ENCODE results near the gene SSH2.
"Not testable (repeated sequence)": the region's sequence is repeated elsewhere in the genome, so short reads cannot be mapped to it uniquely, and the experiment has no call there.

The SSH2 gene

DNA sequence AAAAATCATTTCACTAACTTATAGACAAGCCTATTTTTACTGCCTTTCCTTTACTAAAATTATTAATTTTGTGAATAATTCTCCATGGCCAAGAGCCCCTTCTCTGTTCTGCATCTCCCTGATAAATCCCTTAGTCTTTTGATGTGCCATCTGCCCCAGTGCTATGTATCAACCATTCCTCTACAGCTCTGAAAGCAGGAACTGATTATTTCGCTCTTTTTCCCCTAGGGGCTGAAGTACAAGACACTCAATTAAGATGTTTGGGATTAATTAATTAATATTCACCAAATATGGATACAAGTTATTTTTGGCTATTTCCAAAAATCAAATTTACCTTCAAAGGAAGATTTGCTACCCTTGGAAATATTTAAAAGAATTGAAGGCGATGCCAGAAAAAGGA lies 26.6 kb downstream of the SSH2 start:
- no peak for ATAC-seq
- TF ChIP-seq CSDC2 (CRISPR knock-in tag; IDR thresholded peaks at IDR 0.05), result no peak
- TF ChIP-seq, protein P1, sequence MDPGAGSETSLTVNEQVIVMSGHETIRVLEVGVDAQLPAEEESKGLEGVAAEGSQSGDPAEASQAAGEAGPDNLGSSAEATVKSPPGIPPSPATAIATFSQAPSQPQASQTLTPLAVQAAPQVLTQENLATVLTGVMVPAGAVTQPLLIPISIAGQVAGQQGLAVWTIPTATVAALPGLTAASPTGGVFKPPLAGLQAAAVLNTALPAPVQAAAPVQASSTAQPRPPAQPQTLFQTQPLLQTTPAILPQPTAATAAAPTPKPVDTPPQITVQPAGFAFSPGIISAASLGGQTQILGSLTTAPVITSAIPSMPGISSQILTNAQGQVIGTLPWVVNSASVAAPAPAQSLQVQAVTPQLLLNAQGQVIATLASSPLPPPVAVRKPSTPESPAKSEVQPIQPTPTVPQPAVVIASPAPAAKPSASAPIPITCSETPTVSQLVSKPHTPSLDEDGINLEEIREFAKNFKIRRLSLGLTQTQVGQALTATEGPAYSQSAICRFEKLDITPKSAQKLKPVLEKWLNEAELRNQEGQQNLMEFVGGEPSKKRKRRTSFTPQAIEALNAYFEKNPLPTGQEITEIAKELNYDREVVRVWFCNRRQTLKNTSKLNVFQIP (CRISPR knock-in tag; IDR thresholded peaks at IDR 0.05; ENCODE audit: borderline replicate concordance, low read depth), result no peak
- no peak for TF ChIP-seq RARB (CRISPR knock-in tag; IDR thresholded peaks at IDR 0.05)
- no peak for TF ChIP-seq ZNF70 (CRISPR knock-in tag; IDR thresholded peaks at IDR 0.05)
- TF ChIP-seq ZNF8 (CRISPR knock-in tag; IDR thresholded peaks at IDR 0.05), result no peak
- no peak for TF ChIP-seq ARNTL (CRISPR knock-in tag; IDR thresholded peaks at IDR 0.05; ENCODE audit: borderline replicate concordance, low read depth)
- no peak for TF ChIP-seq TOX (CRISPR knock-in tag; IDR thresholded peaks at IDR 0.05; ENCODE audit: borderline replicate concordance)
- no peak for TF ChIP-seq GLIS3 (CRISPR knock-in tag; IDR thresholded peaks at IDR 0.05)
- TF ChIP-seq, protein P2, sequence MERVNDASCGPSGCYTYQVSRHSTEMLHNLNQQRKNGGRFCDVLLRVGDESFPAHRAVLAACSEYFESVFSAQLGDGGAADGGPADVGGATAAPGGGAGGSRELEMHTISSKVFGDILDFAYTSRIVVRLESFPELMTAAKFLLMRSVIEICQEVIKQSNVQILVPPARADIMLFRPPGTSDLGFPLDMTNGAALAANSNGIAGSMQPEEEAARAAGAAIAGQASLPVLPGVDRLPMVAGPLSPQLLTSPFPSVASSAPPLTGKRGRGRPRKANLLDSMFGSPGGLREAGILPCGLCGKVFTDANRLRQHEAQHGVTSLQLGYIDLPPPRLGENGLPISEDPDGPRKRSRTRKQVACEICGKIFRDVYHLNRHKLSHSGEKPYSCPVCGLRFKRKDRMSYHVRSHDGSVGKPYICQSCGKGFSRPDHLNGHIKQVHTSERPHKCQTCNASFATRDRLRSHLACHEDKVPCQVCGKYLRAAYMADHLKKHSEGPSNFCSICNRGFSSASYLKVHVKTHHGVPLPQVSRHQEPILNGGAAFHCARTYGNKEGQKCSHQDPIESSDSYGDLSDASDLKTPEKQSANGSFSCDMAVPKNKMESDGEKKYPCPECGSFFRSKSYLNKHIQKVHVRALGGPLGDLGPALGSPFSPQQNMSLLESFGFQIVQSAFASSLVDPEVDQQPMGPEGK (CRISPR knock-in tag; IDR thresholded peaks at IDR 0.05; ENCODE audit: borderline replicate concordance), result no peak

DNA sequence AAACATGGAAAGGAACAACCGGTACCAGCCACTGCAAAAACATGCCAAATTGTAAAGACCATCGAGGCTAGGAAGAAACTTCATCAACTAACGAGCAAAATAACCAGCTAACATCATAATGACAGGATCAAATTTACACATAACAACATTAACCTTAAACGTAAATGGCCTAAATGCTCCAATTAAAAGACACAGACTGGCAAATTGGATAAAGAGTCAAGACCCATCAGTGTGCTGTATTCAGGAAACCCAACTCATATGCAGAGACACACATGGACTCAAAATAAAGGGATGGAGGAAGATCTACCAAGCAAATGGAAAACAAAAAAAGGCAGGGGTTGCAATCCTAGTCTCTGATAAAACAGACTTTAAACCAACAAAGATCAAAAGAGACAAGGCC lies 32.9 kb downstream of the SSH2 start:
- ATAC-seq, result not testable (repeated sequence)

DNA sequence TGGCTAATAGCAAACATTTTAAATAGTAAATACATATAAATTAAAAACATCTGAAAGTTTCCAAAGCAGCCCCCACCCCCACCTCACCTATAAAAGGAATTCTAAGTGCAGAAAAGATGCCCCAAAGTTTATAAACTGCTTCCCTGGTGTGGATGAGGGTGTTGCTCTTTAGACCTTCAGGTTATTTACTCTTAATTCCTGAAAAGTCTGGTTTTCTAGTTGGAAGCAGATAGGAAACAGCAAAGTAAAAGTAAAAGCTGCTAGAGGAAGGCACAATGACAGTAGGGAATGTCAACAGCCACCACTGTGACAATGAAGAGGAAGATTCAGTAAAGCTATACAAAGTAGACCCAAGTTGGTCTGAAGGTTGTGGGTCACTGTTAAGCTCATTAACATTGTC lies 37.8 kb downstream of the SSH2 start:
- TF ChIP-seq, protein P1 (CRISPR knock-in tag; IDR thresholded peaks at IDR 0.05; ENCODE audit: borderline replicate concordance, low read depth), result no peak
- TF ChIP-seq ZNF8 (CRISPR knock-in tag; IDR thresholded peaks at IDR 0.05) (no peak), TOX (CRISPR knock-in tag; IDR thresholded peaks at IDR 0.05; ENCODE audit: borderline replicate concordance) (no peak), OSR1 (CRISPR knock-in tag; IDR thresholded peaks at IDR 0.05) (no peak), ESRRG (CRISPR knock-in tag; IDR thresholded peaks at IDR 0.05) (no peak), BACH2 (CRISPR knock-in tag; IDR thresholded peaks at IDR 0.05; ENCODE audit: borderline replicate concordance) (no peak), CSDC2 (CRISPR knock-in tag; IDR thresholded peaks at IDR 0.05) (no peak), ZFP3 (CRISPR knock-in tag; IDR thresholded peaks at IDR 0.05) (no peak), SNAI2 (CRISPR knock-in tag; IDR thresholded peaks at IDR 0.05) (no peak), GLIS3 (CRISPR knock-in tag; IDR thresholded peaks at IDR 0.05) (no peak), ZFP30 (CRISPR knock-in tag; IDR thresholded peaks at IDR 0.05) (no peak), ZC3H10 (CRISPR knock-in tag; IDR thresholded peaks at IDR 0.05) (no peak), ISL1 (CRISPR knock-in tag; IDR thresholded peaks at IDR 0.05) (no peak), ZNF70 (CRISPR knock-in tag; IDR thresholded peaks at IDR 0.05) (no peak), TCF4 (CRISPR knock-in tag; IDR thresholded peaks at IDR 0.05; ENCODE audit: borderline replicate concordance) (no peak), RARB (CRISPR knock-in tag; IDR thresholded peaks at IDR 0.05) (no peak)
- TF ChIP-seq, protein P2 (CRISPR knock-in tag; IDR thresholded peaks at IDR 0.05; ENCODE audit: borderline replicate concordance), result no peak
- TF ChIP-seq, protein P3, sequence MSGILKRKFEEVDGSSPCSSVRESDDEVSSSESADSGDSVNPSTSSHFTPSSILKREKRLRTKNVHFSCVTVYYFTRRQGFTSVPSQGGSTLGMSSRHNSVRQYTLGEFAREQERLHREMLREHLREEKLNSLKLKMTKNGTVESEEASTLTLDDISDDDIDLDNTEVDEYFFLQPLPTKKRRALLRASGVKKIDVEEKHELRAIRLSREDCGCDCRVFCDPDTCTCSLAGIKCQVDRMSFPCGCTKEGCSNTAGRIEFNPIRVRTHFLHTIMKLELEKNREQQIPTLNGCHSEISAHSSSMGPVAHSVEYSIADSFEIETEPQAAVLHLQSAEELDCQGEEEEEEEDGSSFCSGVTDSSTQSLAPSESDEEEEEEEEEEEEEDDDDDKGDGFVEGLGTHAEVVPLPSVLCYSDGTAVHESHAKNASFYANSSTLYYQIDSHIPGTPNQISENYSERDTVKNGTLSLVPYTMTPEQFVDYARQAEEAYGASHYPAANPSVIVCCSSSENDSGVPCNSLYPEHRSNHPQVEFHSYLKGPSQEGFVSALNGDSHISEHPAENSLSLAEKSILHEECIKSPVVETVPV (CRISPR knock-in tag; IDR thresholded peaks at IDR 0.05), result no peak
- TF ChIP-seq, protein P4, sequence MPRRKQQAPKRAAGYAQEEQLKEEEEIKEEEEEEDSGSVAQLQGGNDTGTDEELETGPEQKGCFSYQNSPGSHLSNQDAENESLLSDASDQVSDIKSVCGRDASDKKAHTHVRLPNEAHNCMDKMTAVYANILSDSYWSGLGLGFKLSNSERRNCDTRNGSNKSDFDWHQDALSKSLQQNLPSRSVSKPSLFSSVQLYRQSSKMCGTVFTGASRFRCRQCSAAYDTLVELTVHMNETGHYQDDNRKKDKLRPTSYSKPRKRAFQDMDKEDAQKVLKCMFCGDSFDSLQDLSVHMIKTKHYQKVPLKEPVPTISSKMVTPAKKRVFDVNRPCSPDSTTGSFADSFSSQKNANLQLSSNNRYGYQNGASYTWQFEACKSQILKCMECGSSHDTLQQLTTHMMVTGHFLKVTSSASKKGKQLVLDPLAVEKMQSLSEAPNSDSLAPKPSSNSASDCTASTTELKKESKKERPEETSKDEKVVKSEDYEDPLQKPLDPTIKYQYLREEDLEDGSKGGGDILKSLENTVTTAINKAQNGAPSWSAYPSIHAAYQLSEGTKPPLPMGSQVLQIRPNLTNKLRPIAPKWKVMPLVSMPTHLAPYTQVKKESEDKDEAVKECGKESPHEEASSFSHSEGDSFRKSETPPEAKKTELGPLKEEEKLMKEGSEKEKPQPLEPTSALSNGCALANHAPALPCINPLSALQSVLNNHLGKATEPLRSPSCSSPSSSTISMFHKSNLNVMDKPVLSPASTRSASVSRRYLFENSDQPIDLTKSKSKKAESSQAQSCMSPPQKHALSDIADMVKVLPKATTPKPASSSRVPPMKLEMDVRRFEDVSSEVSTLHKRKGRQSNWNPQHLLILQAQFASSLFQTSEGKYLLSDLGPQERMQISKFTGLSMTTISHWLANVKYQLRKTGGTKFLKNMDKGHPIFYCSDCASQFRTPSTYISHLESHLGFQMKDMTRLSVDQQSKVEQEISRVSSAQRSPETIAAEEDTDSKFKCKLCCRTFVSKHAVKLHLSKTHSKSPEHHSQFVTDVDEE (CRISPR knock-in tag; IDR thresholded peaks at IDR 0.05), result no peak
- TF ChIP-seq, protein P5, sequence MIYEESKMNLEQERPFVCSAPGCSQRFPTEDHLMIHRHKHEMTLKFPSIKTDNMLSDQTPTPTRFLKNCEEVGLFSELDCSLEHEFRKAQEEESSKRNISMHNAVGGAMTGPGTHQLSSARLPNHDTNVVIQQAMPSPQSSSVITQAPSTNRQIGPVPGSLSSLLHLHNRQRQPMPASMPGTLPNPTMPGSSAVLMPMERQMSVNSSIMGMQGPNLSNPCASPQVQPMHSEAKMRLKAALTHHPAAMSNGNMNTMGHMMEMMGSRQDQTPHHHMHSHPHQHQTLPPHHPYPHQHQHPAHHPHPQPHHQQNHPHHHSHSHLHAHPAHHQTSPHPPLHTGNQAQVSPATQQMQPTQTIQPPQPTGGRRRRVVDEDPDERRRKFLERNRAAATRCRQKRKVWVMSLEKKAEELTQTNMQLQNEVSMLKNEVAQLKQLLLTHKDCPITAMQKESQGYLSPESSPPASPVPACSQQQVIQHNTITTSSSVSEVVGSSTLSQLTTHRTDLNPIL (CRISPR knock-in tag; IDR thresholded peaks at IDR 0.05; ENCODE audit: low read depth), result no peak
- ATAC-seq, result no peak
